Measurements from ENCODE around the gene TRAPPC2L. TPM values are rescaled to one million over a fixed set of nuclear protein-coding genes. Genes with fewer than 3 reads are reported as not detected.

Gene TRAPPC2L
- total and polyA plus RNA-seq, 2 donors (not counting 1 experiment from before 2014, with no cell fraction given): 33.5 to 65.1 TPM

- H3K4me3 ChIP-seq (ENCODE audit: control extremely low read depth in 1 of 5, extremely low read depth in 1 of 5, insufficient read depth in 1 of 5, low read depth in 2 of 5, low read length in 4 of 5): no peak overlapping the region
- no peak overlapping the region for H3K9ac ChIP-seq (ENCODE audit: low read length)
- POLR2A ChIA-PET: no interaction called here
- Mint-ChIP-seq H3K4me1 (peaks cover 1% of the 10 kb centered on the region), H3K27me3 (no peaks in the 10 kb centered on the region), H3K27ac (no peak overlapping the region), H3K4me3 (no peak overlapping the region), H3K9me3 (ENCODE audit: insufficient read depth) (no peaks in the 10 kb centered on the region)
- 96% methylated on average over 18 of the region's 19 CpGs for WGBS (ENCODE audit: insufficient coverage)
- H2AFZ ChIP-seq (ENCODE audit: insufficient read depth, low read depth, low read length, poor library complexity, severe bottlenecking): no peak overlapping the region
- DNase-seq: no peak
- ATAC-seq (ENCODE audit: low read depth): no peak
- H3K27me3 ChIP-seq (replicated peaks in 1 of 4; ENCODE audit: control extremely low read depth in 1 of 4, control insufficient read depth in 3 of 4, insufficient read depth in 4 of 4, low read length in 3 of 4): no peaks in the 10 kb centered on the region
- no peak overlapping the region for H3K27ac ChIP-seq (ENCODE audit: low read length in 2 of 2)
- intact Hi-C loops (cut with micrococcal nuclease): no loop called here
- H3K79me2 ChIP-seq (ENCODE audit: control insufficient read depth, insufficient read depth, low read length): peaks cover 12% of the 10 kb centered on the region
- H3K9me3 ChIP-seq (ENCODE audit: control extremely low read depth in 1 of 3, control insufficient read depth in 2 of 3, insufficient read depth in 1 of 3, low read length in 2 of 3): no peaks in the 10 kb centered on the region
- H3K4me2 ChIP-seq (replicated peaks; ENCODE audit: low read depth, low read length, poor library complexity, severe bottlenecking): no peak overlapping the region
- no peaks in the 10 kb centered on the region for H3K4me1 ChIP-seq (ENCODE audit: control insufficient read depth in 2 of 2, insufficient read depth in 2 of 2, low read length in 2 of 2)
- CTCF ChIA-PET: interaction anchor here (1.1 to 1.2 kb wide), 2 partner anchors 19 to 101 kb away, joined by 3 read pairs; no protein-coding TSS in a partner anchor
- no peak for TF ChIP-seq CTCF (IDR thresholded peaks at IDR 0.05)
- no peak for TF ChIP-seq EZH2 (IDR thresholded peaks at IDR 0.05; ENCODE audit: borderline replicate concordance, insufficient read depth, low read depth, low read length, poor library complexity, severe bottlenecking)
- peaks cover 0 to 14% of the 10 kb centered on the region in 2 experiments for H3K36me3 ChIP-seq (replicated peaks in 1 of 2; ENCODE audit: control extremely low read depth in 1 of 2, control insufficient read depth in 1 of 2, extremely low read depth in 1 of 2, insufficient read depth in 2 of 2, low read length in 1 of 2)
- peaks cover 7% of the 10 kb centered on the region for H4K20me1 ChIP-seq (ENCODE audit: control insufficient read depth, insufficient read depth, low read length, poor library complexity, severe bottlenecking)
Measured at GRCh38 chr16:88838566-88838965, 18.4 kb upstream of the TRAPPC2L start.

GRCh38 chr16:88839026-88839529 lies 17.8 kb upstream of the TRAPPC2L start:
- Mint-ChIP-seq H3K27ac (no peak overlapping the region), H3K9me3 (ENCODE audit: insufficient read depth) (no peaks in the 10 kb centered on the region), H3K27me3 (no peaks in the 10 kb centered on the region), H3K4me1 (no peaks in the 10 kb centered on the region), H3K4me3 (no peak overlapping the region)
- intact Hi-C loops (cut with micrococcal nuclease): no loop called here
- DNase-seq (no peak), ATAC-seq (ENCODE audit: low read depth) (no peak)
- peaks cover 0 to 14% of the 10 kb centered on the region in 2 experiments for H3K36me3 ChIP-seq (replicated peaks in 1 of 2; ENCODE audit: control extremely low read depth in 1 of 2, control insufficient read depth in 1 of 2, extremely low read depth in 1 of 2, insufficient read depth in 2 of 2, low read length in 1 of 2)
- H2AFZ ChIP-seq (ENCODE audit: insufficient read depth, low read depth, low read length, poor library complexity, severe bottlenecking): no peak overlapping the region
- no peak overlapping the region for H3K4me3 ChIP-seq (ENCODE audit: control extremely low read depth in 1 of 5, extremely low read depth in 1 of 5, insufficient read depth in 1 of 5, low read depth in 2 of 5, low read length in 4 of 5)
- peaks cover 12% of the 10 kb centered on the region for H4K20me1 ChIP-seq (ENCODE audit: control insufficient read depth, insufficient read depth, low read length, poor library complexity, severe bottlenecking)
- H3K27ac ChIP-seq (ENCODE audit: low read length in 2 of 2): no peak overlapping the region
- no peaks in the 10 kb centered on the region for H3K9me3 ChIP-seq (ENCODE audit: control extremely low read depth in 1 of 3, control insufficient read depth in 2 of 3, insufficient read depth in 1 of 3, low read length in 2 of 3)
- CTCF ChIA-PET: interaction anchor here (1.1 to 1.2 kb wide), 2 partner anchors 19 to 101 kb away, joined by 3 read pairs; no protein-coding TSS in a partner anchor
- POLR2A ChIA-PET: no interaction called here
- no peaks in the 10 kb centered on the region for H3K4me1 ChIP-seq (ENCODE audit: control insufficient read depth in 2 of 2, insufficient read depth in 2 of 2, low read length in 2 of 2)
- H3K27me3 ChIP-seq (replicated peaks in 1 of 4; ENCODE audit: control extremely low read depth in 1 of 4, control insufficient read depth in 3 of 4, insufficient read depth in 4 of 4, low read length in 3 of 4): no peaks in the 10 kb centered on the region
- WGBS (ENCODE audit: insufficient coverage): 87% methylated on average over 39 of the region's 39 CpGs
- no peak overlapping the region for H3K9ac ChIP-seq (ENCODE audit: low read length)
- peaks cover 14% of the 10 kb centered on the region for H3K79me2 ChIP-seq (ENCODE audit: control insufficient read depth, insufficient read depth, low read length)
- TF ChIP-seq CTCF (IDR thresholded peaks at IDR 0.05) (no peak), EZH2 (IDR thresholded peaks at IDR 0.05; ENCODE audit: borderline replicate concordance, insufficient read depth, low read depth, low read length, poor library complexity, severe bottlenecking) (no peak)
- H3K4me2 ChIP-seq (replicated peaks; ENCODE audit: low read depth, low read length, poor library complexity, severe bottlenecking): no peak overlapping the region
